IMR-90 (cell line): Measurements from ENCODE around the gene SH2D5. TPM values are rescaled to one million over a fixed set of nuclear protein-coding genes. Genes with fewer than 3 reads are reported as not detected.

ENCODE experiments used
- ATAC-seq: fragments of 200-7000 bp; cut with Tn5 transposase; 2 replicates; pipeline ENCODE4 v1.9.1; 2020; ENCODE audit warnings: low read depth, mild to moderate bottlenecking, moderate library complexity
- BruUV-seq: library from RNA; stranded (reverse); fragments of 400-500 nt; replicated peaks from 2 replicates; lab custom pipeline; 2021; lab: Mats Ljungman, UMichigan
- CTCF ChIA-PET: fragments of 300-600 bp; formaldehyde crosslinking; extraction: SDS; loops from one replicate; lab custom pipeline; 2021; ENCODE audit warnings: antibody characterized with exemption; lab: Yijun Ruan, JAX
- POLR2A ChIA-PET: fragments of 300-600 bp; sonication (Branson Sonifier 250); formaldehyde crosslinking; loops from one replicate; lab custom pipeline; 2022; ENCODE audit warnings: antibody characterized with exemption; ENCODE audit not compliant: unreplicated experiment; lab: Charles Lee
- DNase-seq: peaks from one replicate; pipeline ENCODE4 v3.0.0; 2013
- H2AFZ ChIP-seq: replicated peaks from 2 replicates; pipeline ENCODE3; 2013; ENCODE audit warnings: low read length, mild to moderate bottlenecking; ENCODE audit not compliant: poor library complexity
- H2AK5ac ChIP-seq: 2 replicates; pipeline ENCODE4 v1.6.1; 2013; ENCODE audit warnings: low read depth, low read length, inconsistent platforms
- H2AK9ac ChIP-seq: replicated peaks from 2 replicates; pipeline ENCODE3; 2013; ENCODE audit warnings: mild to moderate bottlenecking, low read depth, low read length, moderate library complexity; ENCODE audit not compliant: poor library complexity
- H2BK120ac ChIP-seq: 2 replicates; pipeline ENCODE4 v1.6.1; 2013; ENCODE audit warnings: low read depth, low read length, inconsistent platforms
- H2BK15ac ChIP-seq: 3 replicates; pipeline ENCODE4 v1.6.1; 2013; ENCODE audit warnings: low read depth, low read length, inconsistent platforms
- H2BK20ac ChIP-seq: 2 replicates; pipeline ENCODE4 v1.6.1; 2013; ENCODE audit warnings: low read depth, mild to moderate bottlenecking, inconsistent platforms, low read length, moderate library complexity
- H2BK5ac ChIP-seq: 2 replicates; pipeline ENCODE4 v1.6.1; 2013; ENCODE audit warnings: mild to moderate bottlenecking, low read depth, low read length, inconsistent platforms; ENCODE audit not compliant: poor library complexity, severe bottlenecking
- H3K14ac ChIP-seq: replicated peaks from 2 replicates; pipeline ENCODE4 v1.6.1; 2013; ENCODE audit warnings: low read depth, low read length, inconsistent platforms
- H3K18ac ChIP-seq: 2 replicates; pipeline ENCODE4 v1.6.1; 2013; ENCODE audit warnings: low read depth, low read length, control low read depth
- H3K23ac ChIP-seq: 2 replicates; pipeline ENCODE4 v1.6.1; 2013; ENCODE audit warnings: low read depth, low read length, inconsistent platforms
- H3K27ac ChIP-seq: 2 replicates; pipeline ENCODE4 v1.5.1; 2013; ENCODE audit warnings: mild to moderate bottlenecking, control low read depth, low read length; ENCODE audit not compliant: insufficient read depth
- H3K27me3 ChIP-seq: 2 replicates; pipeline ENCODE4 v1.6.1; 2013; ENCODE audit warnings: low read length; ENCODE audit not compliant: control insufficient read depth, insufficient read depth
- H3K36me3 ChIP-seq: 2 replicates; pipeline ENCODE4 v1.6.1; 2013; ENCODE audit warnings: low read length, mixed read lengths; ENCODE audit not compliant: control insufficient read depth, insufficient read depth
- H3K4ac ChIP-seq: 2 replicates; pipeline ENCODE4 v1.6.1; 2013; ENCODE audit warnings: low read depth, low read length, inconsistent platforms
- H3K4me1 ChIP-seq: 2 replicates; pipeline ENCODE4 v1.6.1; 2013; ENCODE audit warnings: low read length, mixed read lengths; ENCODE audit not compliant: control insufficient read depth, insufficient read depth
- H3K4me2 ChIP-seq: 2 replicates; pipeline ENCODE4 v1.6.1; 2013; ENCODE audit warnings: low read depth, mild to moderate bottlenecking, control low read depth, low read length, moderate library complexity
- H3K4me3 ChIP-seq: 2 replicates; pipeline ENCODE4 v1.5.1; 2013; ENCODE audit warnings: low read depth, mild to moderate bottlenecking, control low read depth, low read length, moderate library complexity; ENCODE audit not compliant: insufficient read depth
- H3K56ac ChIP-seq: 2 replicates; pipeline ENCODE4 v1.6.1; 2013; ENCODE audit warnings: low read length, inconsistent platforms; ENCODE audit not compliant: insufficient read depth; ENCODE audit errors: extremely low read depth
- H3K79me1 ChIP-seq, 2 experiments: 2 replicates each; pipeline ENCODE4 v1.6.1; 2013; ENCODE audit warnings: low read length in 2 of 2, inconsistent platforms in 1 of 2, low read depth in 1 of 2
- H3K9ac ChIP-seq: 2 replicates; pipeline ENCODE4 v1.6.1; 2013; ENCODE audit warnings: low read depth, low read length, control low read depth
- H3K9me1 ChIP-seq: 2 replicates; pipeline ENCODE4 v1.6.1; 2013; ENCODE audit warnings: low read length, inconsistent platforms; ENCODE audit not compliant: insufficient read depth
- H3K9me3 ChIP-seq: 2 replicates; pipeline ENCODE4 v1.6.1; 2013; ENCODE audit warnings: low read length; ENCODE audit not compliant: control insufficient read depth, insufficient read depth
- H4K20me1 ChIP-seq: 2 replicates; pipeline ENCODE4 v1.6.1; 2013; ENCODE audit warnings: low read length, inconsistent platforms; ENCODE audit not compliant: insufficient read depth
- H4K5ac ChIP-seq: 2 replicates; pipeline ENCODE4 v1.6.1; 2013; ENCODE audit warnings: mild to moderate bottlenecking, low read depth, low read length, control low read depth
- H4K8ac ChIP-seq, 2 experiments: 2 replicates each; pipeline ENCODE4 v1.6.1; 2013; ENCODE audit warnings: low read depth in 2 of 2, low read length in 2 of 2, control low read depth in 1 of 2, inconsistent platforms in 1 of 2
- H4K91ac ChIP-seq: 2 replicates; pipeline ENCODE4 v1.6.1; 2013; ENCODE audit warnings: low read depth, low read length, inconsistent platforms; ENCODE audit not compliant: insufficient read depth
- BHLHE40 ChIP-seq: fragments of 150-350 bp; IDR thresholded peaks from 2 replicates; pipeline ENCODE4 v1.6.1; 2016; ENCODE audit warnings: mild to moderate bottlenecking, low read depth, low read length
- POLR2A ChIP-seq: IDR thresholded peaks from 2 replicates; pipeline ENCODE4 v1.6.1; 2012; ENCODE audit warnings: mild to moderate bottlenecking, low read depth, low read length
- WGBS, 2 experiments: methylation state at CpG; one replicate each; pipeline versions ENCODE4 v1.1.5 to v1.1.7; 2013; ENCODE audit warnings: missing lambda C conversion rate in 2 of 2; ENCODE audit not compliant: insufficient read length in 1 of 2; ENCODE audit errors: extremely low coverage in 2 of 2; 5-methylcytosine and 5-hydroxymethylcytosine counted together
- dilution Hi-C: fragments of 300-500 bp; cut with HindIII; formaldehyde crosslinking; loops from one replicate; pipeline ENCODE4 v1.14.3; 2018; ENCODE audit warnings: low sequenced_read_pairs; ENCODE audit not compliant: unreplicated experiment
- in situ Hi-C: fragments of 300-500 bp; cut with MboI; formaldehyde crosslinking; loops from 3 replicates; pipeline ENCODE4 v1.14.3; 2019; ENCODE audit warnings: low sequenced_read_pairs, inconsistent platforms, mixed read lengths
- intact Hi-C: fragments of 100-400 bp; cut with micrococcal nuclease; formaldehyde crosslinking; loops from 2 replicates; pipeline ENCODE4 v1.10.0; 2022
- polyA plus RNA-seq, 3 experiments: library from polyadenylated mRNA; depleted of rRNA; stranded (reverse); fragments of >200 nt; gene quantifications; 2 replicates each; pipeline ENCODE4 v1.2.3, GENCODE V29; 2012; ENCODE audit warnings: low replicate concordance in 1 of 3
- total RNA-seq: library from RNA; depleted of rRNA; stranded (reverse); fragments of >200 nt; gene quantifications from 2 replicates; pipeline ENCODE4 v1.2.3, GENCODE V29; 2012

The SH2D5 gene
- total and polyA plus RNA-seq, 2 of the 4 experiments (the other 2 are of a cell fraction): 7.2 to 14.4 TPM

GRCh38 chr1:20733360-20733975 lies 965 bp upstream of the SH2D5 start:
- Histone ChIP-seq H3K18ac (peak overlapping the region; percentile 26; the same call in 1 of the 2 replicates), H2BK120ac (peak overlapping the region; percentile 88), H4K8ac (peak overlapping the region; percentile 42 to 87), H4K5ac (peak overlapping the region; percentile 73), H2BK5ac (peak overlapping the region; percentile 86), H3K9me3 (no peaks in the 10 kb centered on the region), H3K36me3 (peaks cover 7% of the 10 kb centered on the region), H3K56ac (peak overlapping the region; percentile 20; the same call in 1 of the 2 replicates), H4K20me1 (no peaks in the 10 kb centered on the region), H2BK20ac (peak overlapping the region; percentile 92), H3K4me3 (no peak overlapping the region), H3K27ac (peak overlapping the region; percentile 74), H3K9me1 (peaks cover 18% of the 10 kb centered on the region), H3K14ac (peak overlapping the region; percentile 66), H3K9ac (peak overlapping the region; percentile 2; the same call in 1 of the 2 replicates), H3K4me1 (peaks cover 15% of the 10 kb centered on the region), H2BK15ac (peak overlapping the region; percentile 57; the same call in 2 of the 3 replicates), H2AK9ac (peak overlapping the region; percentile 75), H3K23ac (peak overlapping the region; percentile 4; the same call in 1 of the 2 replicates), H4K91ac (peak overlapping the region; percentile 80), H2AFZ (peak overlapping the region; percentile 53), H3K27me3 (no peaks in the 10 kb centered on the region), H3K79me1 (peaks cover 9 to 48% of the 10 kb centered on the region in 2 experiments), H3K4ac (peak overlapping the region; percentile 76), H2AK5ac (peak overlapping the region; percentile 67), H3K4me2 (peak overlapping the region; percentile 95)
- CTCF ChIA-PET: interaction anchor here (0.5 to 2.4 kb wide), 4 partner anchors 11 to 462 kb away, joined by 3 to 7 read pairs (median 3); no protein-coding TSS in a partner anchor
- dilution Hi-C loops: no loop called here
- in situ Hi-C loops: no loop called here
- no TSS peak for BruUV-seq
- intact Hi-C loops: loop anchor here (2.0 kb wide), 1 partner anchor 37 kb away; no protein-coding TSS in a partner anchor
- no peak for TF ChIP-seq BHLHE40
- 0 out of 2 replicates have a peak, but pooled peaks have one; percentile 17 for TF ChIP-seq POLR2A
- 14% methylated on average over 3 of the region's 7 CpGs; no CpG with 5 or more reads in 1 of the 2 experiments for WGBS, 2 experiments
- POLR2A ChIA-PET: interaction anchor here (0.9 kb wide), 1 partner anchor 73 kb away, joined by 3 read pairs; no protein-coding TSS in a partner anchor
- ATAC-seq: no peak
- DNase-seq: no peak
